HFFc6 (cell line): Measurements from ENCODE around the gene SUGCT. TPM values are rescaled to one million over a fixed set of nuclear protein-coding genes. Genes with fewer than 3 reads are reported as not detected.
"Not testable (repeated sequence)": the region's sequence is repeated elsewhere in the genome, so short reads cannot be mapped to it uniquely, and the experiment has no call there.

Experiments
- DNase-seq: peaks from one replicate; pipeline ENCODE4 v3.0.0-alpha.2; 2018
- H3K27ac Mint-ChIP-seq: 2 replicates; pipeline ENCODE4 v1.8.0; 2020; ENCODE audit warnings: mild to moderate bottlenecking, mixed read lengths
- H3K27me3 Mint-ChIP-seq: 2 replicates; pipeline ENCODE4 v1.8.0; 2021; ENCODE audit warnings: mild to moderate bottlenecking, moderate library complexity, mixed read lengths; ENCODE audit not compliant: insufficient read depth
- H3K36me3 Mint-ChIP-seq: 2 replicates; pipeline ENCODE4 v1.8.0; 2021; ENCODE audit warnings: low read depth, mixed read lengths
- H3K4me1 Mint-ChIP-seq: 2 replicates; pipeline ENCODE4 v1.8.0; 2020; ENCODE audit warnings: low read depth, mixed read lengths
- H3K4me3 Mint-ChIP-seq: 2 replicates; pipeline ENCODE4 v1.8.0; 2020; ENCODE audit warnings: mild to moderate bottlenecking, moderate library complexity, mixed read lengths
- H3K9me3 Mint-ChIP-seq: 2 replicates; pipeline ENCODE4 v1.8.0; 2020; ENCODE audit warnings: mild to moderate bottlenecking, mixed read lengths
- total RNA-seq, 6 experiments: library from RNA; stranded (reverse); fragmentation: NEBNext Ultra II Directional; extraction: Animal tissue kit (Norgen Biotek cat#: 25700); gene quantifications; 2 replicates in 1 of 6; 3 replicates in 5 of 6; pipeline ENCODE4 v1.2.3, GENCODE V29; 2021
- TF ChIP-seq, protein P1 (sequence below): fragments of 200-600 bp; sonication (generic); IDR thresholded peaks from 2 replicates; pipeline ENCODE4 v1.5.0; 2021; ENCODE audit warnings: antibody characterized with exemption, mild to moderate bottlenecking

SUGCT gene
- total RNA-seq, 6 experiments from 2014 or later, result 12.9 to 20.1 (median 17.1) TPM

GRCh38 chr7:40644454-40645188, 509.8 kb downstream of the SUGCT start:
- H3K9me3 Mint-ChIP-seq, result no peaks in the 10 kb centered on the region
- no peak overlapping the region for H3K4me3 Mint-ChIP-seq
- peaks cover 3% of the 10 kb centered on the region for H3K27me3 Mint-ChIP-seq
- no peak overlapping the region for H3K27ac Mint-ChIP-seq
- H3K36me3 Mint-ChIP-seq, result no peaks in the 10 kb centered on the region
- peaks cover 8% of the 10 kb centered on the region; the same call in 1 of the 2 replicates for H3K4me1 Mint-ChIP-seq
- TF ChIP-seq, protein P1, sequence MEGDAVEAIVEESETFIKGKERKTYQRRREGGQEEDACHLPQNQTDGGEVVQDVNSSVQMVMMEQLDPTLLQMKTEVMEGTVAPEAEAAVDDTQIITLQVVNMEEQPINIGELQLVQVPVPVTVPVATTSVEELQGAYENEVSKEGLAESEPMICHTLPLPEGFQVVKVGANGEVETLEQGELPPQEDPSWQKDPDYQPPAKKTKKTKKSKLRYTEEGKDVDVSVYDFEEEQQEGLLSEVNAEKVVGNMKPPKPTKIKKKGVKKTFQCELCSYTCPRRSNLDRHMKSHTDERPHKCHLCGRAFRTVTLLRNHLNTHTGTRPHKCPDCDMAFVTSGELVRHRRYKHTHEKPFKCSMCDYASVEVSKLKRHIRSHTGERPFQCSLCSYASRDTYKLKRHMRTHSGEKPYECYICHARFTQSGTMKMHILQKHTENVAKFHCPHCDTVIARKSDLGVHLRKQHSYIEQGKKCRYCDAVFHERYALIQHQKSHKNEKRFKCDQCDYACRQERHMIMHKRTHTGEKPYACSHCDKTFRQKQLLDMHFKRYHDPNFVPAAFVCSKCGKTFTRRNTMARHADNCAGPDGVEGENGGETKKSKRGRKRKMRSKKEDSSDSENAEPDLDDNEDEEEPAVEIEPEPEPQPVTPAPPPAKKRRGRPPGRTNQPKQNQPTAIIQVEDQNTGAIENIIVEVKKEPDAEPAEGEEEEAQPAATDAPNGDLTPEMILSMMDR, result no peak
- no peak for DNase-seq

- peaks cover 8% of the 10 kb centered on the region; the same call in 1 of the 2 replicates for H3K4me1 Mint-ChIP-seq
- TF ChIP-seq, protein P1, result no peak
- peaks cover 3% of the 10 kb centered on the region for H3K27me3 Mint-ChIP-seq
- DNase-seq, result no peak
- H3K4me3 Mint-ChIP-seq, result no peak overlapping the region
- H3K27ac Mint-ChIP-seq, result no peak overlapping the region
- no peaks in the 10 kb centered on the region for H3K36me3 Mint-ChIP-seq
- no peaks in the 10 kb centered on the region for H3K9me3 Mint-ChIP-seq
Observed at GRCh38 chr7:40645197-40645596, 510.4 kb downstream of the SUGCT start.

GRCh38 chr7:40646717-40647116, 511.9 kb downstream of the SUGCT start:
- H3K27ac Mint-ChIP-seq, result no peak overlapping the region
- peaks cover 4% of the 10 kb centered on the region; the same call in 1 of the 2 replicates for H3K36me3 Mint-ChIP-seq
- H3K4me1 Mint-ChIP-seq, result peaks cover 8% of the 10 kb centered on the region; the same call in 1 of the 2 replicates
- no peak overlapping the region for H3K4me3 Mint-ChIP-seq
- TF ChIP-seq, protein P1, result no peak
- no peak for DNase-seq
- H3K9me3 Mint-ChIP-seq, result peaks cover 4% of the 10 kb centered on the region; the same call in 1 of the 2 replicates
- peaks cover 3% of the 10 kb centered on the region for H3K27me3 Mint-ChIP-seq

DNA sequence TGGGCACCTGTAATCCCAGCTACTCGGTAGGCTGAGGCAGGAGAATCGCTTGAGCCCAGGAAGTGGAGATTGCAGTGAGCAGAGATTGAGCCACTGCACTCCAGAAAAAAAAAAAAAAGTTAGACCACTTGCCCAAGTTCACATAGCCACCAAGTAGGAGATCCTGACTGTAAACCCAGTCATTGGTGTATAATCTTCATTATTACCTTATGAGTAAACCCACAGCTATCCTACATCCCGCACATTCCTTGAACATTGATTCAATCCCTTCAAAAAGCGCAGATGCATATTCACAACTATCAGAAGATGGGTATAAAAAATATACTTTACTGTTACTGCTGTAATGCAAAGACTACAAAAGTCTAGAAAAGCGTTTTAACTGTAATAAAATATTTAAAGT, 512.9 kb downstream of the SUGCT start:
- DNase-seq, result no peak
- Mint-ChIP-seq H3K36me3 (peaks cover 4% of the 10 kb centered on the region; the same call in 1 of the 2 replicates), H3K9me3 (peaks cover 4% of the 10 kb centered on the region; the same call in 1 of the 2 replicates), H3K4me1 (peaks cover 8% of the 10 kb centered on the region; the same call in 1 of the 2 replicates), H3K27ac (no peak overlapping the region), H3K4me3 (no peak overlapping the region), H3K27me3 (peaks cover 3% of the 10 kb centered on the region)
- TF ChIP-seq, protein P1, result no peak

DNA sequence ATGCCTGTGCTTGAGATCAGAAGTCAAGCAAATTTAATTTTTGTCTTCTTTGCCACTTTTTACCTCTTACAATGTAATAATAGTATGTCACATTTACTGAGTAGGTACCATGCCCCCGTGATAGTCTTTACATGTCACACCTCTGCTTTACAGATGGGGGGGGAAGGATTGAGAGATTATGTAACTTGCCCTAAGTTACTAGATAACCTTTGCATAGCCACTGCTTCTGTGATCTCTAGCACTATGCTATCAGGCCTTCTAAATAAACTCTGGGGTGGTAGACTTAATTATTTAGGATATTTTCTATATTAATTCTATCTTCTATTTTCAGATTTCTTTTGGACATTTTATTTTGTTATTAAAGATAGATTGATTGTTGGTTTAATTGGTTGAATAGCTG, 514.4 kb downstream of the SUGCT start:
- peaks cover 8% of the 10 kb centered on the region; the same call in 1 of the 2 replicates for H3K4me1 Mint-ChIP-seq
- H3K27me3 Mint-ChIP-seq, result peaks cover 3% of the 10 kb centered on the region
- H3K27ac Mint-ChIP-seq, result no peak overlapping the region
- TF ChIP-seq, protein P1, result no peak
- no peak for DNase-seq
- peaks cover 4% of the 10 kb centered on the region; the same call in 1 of the 2 replicates for H3K36me3 Mint-ChIP-seq
- H3K9me3 Mint-ChIP-seq, result peaks cover 4% of the 10 kb centered on the region; the same call in 1 of the 2 replicates
- H3K4me3 Mint-ChIP-seq, result no peak overlapping the region

- H3K27ac Mint-ChIP-seq, H3K9me3 Mint-ChIP-seq, H3K36me3 Mint-ChIP-seq, DNase-seq, H3K4me1 Mint-ChIP-seq, H3K27me3 Mint-ChIP-seq, H3K4me3 Mint-ChIP-seq: not testable (repeated sequence)
Observed at GRCh38 chr7:40650903-40651302, 516.1 kb downstream of the SUGCT start.
